ENCODE measurements around the gene VHLL.

DNA sequence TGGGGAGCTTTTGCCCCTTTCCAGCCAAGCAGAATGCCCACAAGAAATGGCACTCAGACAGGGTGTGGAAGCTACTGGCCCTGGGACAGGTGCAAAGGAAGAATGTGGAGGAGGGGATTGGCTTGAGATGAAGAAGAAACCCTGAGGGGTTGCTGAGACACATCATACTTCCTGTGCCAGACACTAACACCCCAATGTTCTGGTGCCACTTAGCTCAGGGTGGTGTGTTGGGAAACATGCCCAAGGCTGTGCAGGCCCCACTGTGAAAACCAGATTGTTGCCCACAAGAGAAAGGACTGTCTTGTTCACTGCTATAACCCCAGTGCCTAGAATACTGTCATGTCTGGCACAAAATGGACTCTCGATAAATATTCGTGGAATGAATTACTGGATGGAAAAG, 41.4 kb downstream of the VHLL start:
- TF ChIP-seq POLR2A (IDR thresholded peaks at IDR 0.05; ENCODE audit: extremely low read depth, insufficient read length) (no peak), MYC (IDR thresholded peaks at IDR 0.05; ENCODE audit: low read depth, low read length) (no peak)
- TF ChIP-seq, protein P1, sequence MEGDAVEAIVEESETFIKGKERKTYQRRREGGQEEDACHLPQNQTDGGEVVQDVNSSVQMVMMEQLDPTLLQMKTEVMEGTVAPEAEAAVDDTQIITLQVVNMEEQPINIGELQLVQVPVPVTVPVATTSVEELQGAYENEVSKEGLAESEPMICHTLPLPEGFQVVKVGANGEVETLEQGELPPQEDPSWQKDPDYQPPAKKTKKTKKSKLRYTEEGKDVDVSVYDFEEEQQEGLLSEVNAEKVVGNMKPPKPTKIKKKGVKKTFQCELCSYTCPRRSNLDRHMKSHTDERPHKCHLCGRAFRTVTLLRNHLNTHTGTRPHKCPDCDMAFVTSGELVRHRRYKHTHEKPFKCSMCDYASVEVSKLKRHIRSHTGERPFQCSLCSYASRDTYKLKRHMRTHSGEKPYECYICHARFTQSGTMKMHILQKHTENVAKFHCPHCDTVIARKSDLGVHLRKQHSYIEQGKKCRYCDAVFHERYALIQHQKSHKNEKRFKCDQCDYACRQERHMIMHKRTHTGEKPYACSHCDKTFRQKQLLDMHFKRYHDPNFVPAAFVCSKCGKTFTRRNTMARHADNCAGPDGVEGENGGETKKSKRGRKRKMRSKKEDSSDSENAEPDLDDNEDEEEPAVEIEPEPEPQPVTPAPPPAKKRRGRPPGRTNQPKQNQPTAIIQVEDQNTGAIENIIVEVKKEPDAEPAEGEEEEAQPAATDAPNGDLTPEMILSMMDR (IDR thresholded peaks at IDR 0.05; ENCODE audit: low read depth, low read length), result no peak
- TF ChIP-seq, protein P2, sequence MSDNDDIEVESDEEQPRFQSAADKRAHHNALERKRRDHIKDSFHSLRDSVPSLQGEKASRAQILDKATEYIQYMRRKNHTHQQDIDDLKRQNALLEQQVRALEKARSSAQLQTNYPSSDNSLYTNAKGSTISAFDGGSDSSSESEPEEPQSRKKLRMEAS (IDR thresholded peaks at IDR 0.05; ENCODE audit: low read depth, low read length), result no peak
